Epithelial cell of alveolus of lung (primary cell): ENCODE measurements around the gene ADPRHL1. TPM values are rescaled to one million over a fixed set of nuclear protein-coding genes. Genes with fewer than 3 reads are reported as not detected.

Experiments used
- total RNA-seq: library from RNA; depleted of rRNA; stranded (reverse); fragments of >200 nt; gene quantifications from 2 replicates; pipeline ENCODE4 v1.2.1, GENCODE V29; 2015

The ADPRHL1 gene
- 0.56 and 1.9 TPM in 2 replicates for total RNA-seq

GRCh38 chr13:113452942-113453901 lies at the start of gene ADPRHL1:
Gene ADPRHL1, minus strand, starts transcription at chr13:113453488. Its CDS starts 51 bp downstream, at chr13:113453437.

GRCh38 chr13:113490496-113491417 lies 37.5 kb upstream of the ADPRHL1 start, which contains the start of gene DCUN1D2:
Gene DCUN1D2, minus strand, starts transcription at chr13:113490711. Its CDS starts 42 bp downstream, at chr13:113490669.

Other genes starting within 250 kb of the ADPRHL1 start
- gene PCID2, start 244.8 kb downstream of the ADPRHL1 start, total RNA-seq = 31.9 and 56.8 TPM in 2 replicates
- 48.7 and 91.7 TPM in 2 replicates for gene CUL4A, start 243.9 kb downstream of the ADPRHL1 start, total RNA-seq
- 153 and 213 TPM in 2 replicates for gene LAMP1, start 156.2 kb downstream of the ADPRHL1 start, total RNA-seq
- gene GRTP1, start 89.4 kb downstream of the ADPRHL1 start, total RNA-seq = 1.2 and 5.9 TPM in 2 replicates
- 5.7 and 17.3 TPM in 2 replicates for gene DCUN1D2, start 37.2 kb upstream of the ADPRHL1 start, total RNA-seq
- gene TFDP1, start 131.3 kb upstream of the ADPRHL1 start, total RNA-seq = 64.0 and 74.0 TPM in 2 replicates
- gene ATP4B, start 204.7 kb upstream of the ADPRHL1 start, total RNA-seq = not detected in 2 replicates
- not detected in 2 replicates for gene GRK1, start 213.7 kb upstream of the ADPRHL1 start, total RNA-seq